Ovary (tissue), 9 donors: ENCODE results near the gene ZCCHC3. TPM values are rescaled to one million over a fixed set of nuclear protein-coding genes. Genes with fewer than 3 reads are reported as not detected.

Source experiments
- DNase-seq, 5 donors: peaks; one replicate each; pipeline ENCODE4 v3.0.0-alpha.2; 2019 to 2020
- H3K27ac ChIP-seq, 2 donors: fragments of 200-600 bp; one replicate each; pipeline versions ENCODE4 v1.5.1 to v1.8.0; 2019 to 2022
- H3K27me3 ChIP-seq: fragments of 200-600 bp; one replicate; pipeline ENCODE4 v1.8.0; 2022
- H3K36me3 ChIP-seq: fragments of 200-600 bp; sonication (generic); one replicate; pipeline ENCODE4 v1.5.1; 2019
- H3K4me1 ChIP-seq: one replicate; pipeline ENCODE4 v1.8.1; 2013; ENCODE audit warnings: mild to moderate bottlenecking, moderate library complexity; ENCODE audit not compliant: insufficient read depth
- H3K4me3 ChIP-seq: fragments of 200-600 bp; sonication (generic); one replicate; pipeline ENCODE4 v1.5.1; 2017
- H3K9me3 ChIP-seq, 2 donors: fragments of 200-600 bp in 1 of 2; sonication (generic) in 1 of 2; one replicate each; pipeline versions ENCODE4 v1.5.1 to v1.8.1; 2013 to 2019; ENCODE audit warnings: mild to moderate bottlenecking in 1 of 2, moderate library complexity in 1 of 2
- EP300 ChIP-seq: sonication (generic); formaldehyde crosslinking; IDR thresholded peaks from one replicate; pipeline ENCODE4 v1.6.1; 2017; ENCODE audit warnings: antibody characterized with exemption
- POLR2A ChIP-seq: fragments of 450-650 bp; IDR thresholded peaks from one replicate; pipeline ENCODE4 v1.6.1; 2017; ENCODE audit warnings: antibody characterized with exemption, mild to moderate bottlenecking, moderate library complexity
- WGBS, 3 donors: extraction: QIAGEN DNeasy Blood & Tissue Kit in 1 of 3; methylation state at CpG; one replicate each; pipeline versions ENCODE4 v1.1.5 to v1.1.7; 2013 to 2017; 5-methylcytosine and 5-hydroxymethylcytosine counted together
- intact Hi-C, 4 donors: fragments of 100-400 bp; cut with DNase I; formaldehyde crosslinking; loops; one replicate each; pipeline versions ENCODE4 v1.11.0 to v1.15.1; 2022 to 2023
- polyA plus RNA-seq, 2 donors: library from polyadenylated mRNA; stranded (reverse); fragments of 200-250 nt in 1 of 2; fragments of 350-450 nt in 1 of 2; fragmentation: Illumina TruSeq in 1 of 2; extraction: RNeasy Lipid Tissue Mini Kit (QIAGEN cat#74804) in 1 of 2; gene quantifications; one replicate each; pipeline ENCODE4 v1.2.3, GENCODE V29; 2013 to 2014
- total RNA-seq, 7 donors: library from RNA; depleted of rRNA in 2 of 7; stranded (reverse); fragments of >200 nt in 2 of 7; fragmentation: NEBNext Ultra II Directional in 3 of 7; extraction: Animal tissue kit (Norgen Biotek cat#: 25700) in 3 of 7; gene quantifications; one replicate each; pipeline versions ENCODE4 v1.1.0 to v1.2.4, GENCODE V29; 2016 to 2023
- TF ChIP-seq, protein P1 (sequence below), 3 donors: fragments of 450-650 bp in 2 of 3; fragments of 200-600 bp in 1 of 3; IDR thresholded peaks; one replicate each; pipeline versions ENCODE4 v1.5.1 to v1.8.0; 2016 to 2022; ENCODE audit warnings: antibody characterized with exemption in 3 of 3, mild to moderate bottlenecking in 1 of 3
- donor health status: DM: no; HTN: no; CAD: no; lungs with moderate emphysema.
- donor health status: DM: no; HTN: no; CAD: no.
- donor health status: Bipolar disorder and iron deficiency.
- donor health status: DM: yes; HTN: yes; CAD: no.
- donor health status: DM: no; HTN: no; CAD: no.
- donor health status: DM: yes; HTN: yes; CAD: no.

The ZCCHC3 gene
- total and polyA plus RNA-seq, 9 donors = 13.6 to 28.1 (median 23.1) TPM

DNA sequence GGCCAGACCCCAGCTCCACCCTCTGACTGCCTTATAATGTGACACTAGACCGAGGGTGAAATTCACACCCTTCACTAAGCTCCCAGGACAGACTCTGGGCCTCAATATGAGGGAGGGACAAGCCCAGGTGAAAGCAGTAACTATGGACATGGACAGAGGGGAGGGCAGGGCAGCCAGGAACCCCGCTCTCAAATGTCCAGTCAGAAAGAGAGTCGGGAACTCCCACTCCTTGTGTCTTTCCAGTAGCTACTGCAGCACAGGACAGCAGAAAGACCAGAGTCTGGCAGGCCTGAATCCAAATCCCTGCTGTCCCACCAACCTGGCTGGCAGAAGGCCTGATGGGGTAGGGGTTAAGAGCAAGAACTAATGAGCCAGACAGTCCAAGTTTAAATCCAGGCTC lies 13.2 kb upstream of the ZCCHC3 start:
- intact Hi-C loops = loop anchor here in 2 of 4 donors (10.0 kb wide), 2 partner anchors 51 to 361 kb away; no protein-coding TSS in a partner anchor
- Histone ChIP-seq H3K36me3 (no peaks in the 10 kb centered on the region), H3K4me3 (no peak overlapping the region), H3K4me1 (no peaks in the 10 kb centered on the region), H3K27me3 (no peaks in the 10 kb centered on the region), H3K27ac (no peak overlapping the region), H3K9me3 (no peaks in the 10 kb centered on the region)
- TF ChIP-seq, protein P1, sequence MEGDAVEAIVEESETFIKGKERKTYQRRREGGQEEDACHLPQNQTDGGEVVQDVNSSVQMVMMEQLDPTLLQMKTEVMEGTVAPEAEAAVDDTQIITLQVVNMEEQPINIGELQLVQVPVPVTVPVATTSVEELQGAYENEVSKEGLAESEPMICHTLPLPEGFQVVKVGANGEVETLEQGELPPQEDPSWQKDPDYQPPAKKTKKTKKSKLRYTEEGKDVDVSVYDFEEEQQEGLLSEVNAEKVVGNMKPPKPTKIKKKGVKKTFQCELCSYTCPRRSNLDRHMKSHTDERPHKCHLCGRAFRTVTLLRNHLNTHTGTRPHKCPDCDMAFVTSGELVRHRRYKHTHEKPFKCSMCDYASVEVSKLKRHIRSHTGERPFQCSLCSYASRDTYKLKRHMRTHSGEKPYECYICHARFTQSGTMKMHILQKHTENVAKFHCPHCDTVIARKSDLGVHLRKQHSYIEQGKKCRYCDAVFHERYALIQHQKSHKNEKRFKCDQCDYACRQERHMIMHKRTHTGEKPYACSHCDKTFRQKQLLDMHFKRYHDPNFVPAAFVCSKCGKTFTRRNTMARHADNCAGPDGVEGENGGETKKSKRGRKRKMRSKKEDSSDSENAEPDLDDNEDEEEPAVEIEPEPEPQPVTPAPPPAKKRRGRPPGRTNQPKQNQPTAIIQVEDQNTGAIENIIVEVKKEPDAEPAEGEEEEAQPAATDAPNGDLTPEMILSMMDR (IDR thresholded peaks at IDR 0.05) = no peak
- TF ChIP-seq POLR2A (no peak), EP300 (no peak)
- 51 to 63% (median 52%) methylated on average over 3 of the region's 3 CpGs for WGBS, 3 donors
- no peak for DNase-seq

DNA sequence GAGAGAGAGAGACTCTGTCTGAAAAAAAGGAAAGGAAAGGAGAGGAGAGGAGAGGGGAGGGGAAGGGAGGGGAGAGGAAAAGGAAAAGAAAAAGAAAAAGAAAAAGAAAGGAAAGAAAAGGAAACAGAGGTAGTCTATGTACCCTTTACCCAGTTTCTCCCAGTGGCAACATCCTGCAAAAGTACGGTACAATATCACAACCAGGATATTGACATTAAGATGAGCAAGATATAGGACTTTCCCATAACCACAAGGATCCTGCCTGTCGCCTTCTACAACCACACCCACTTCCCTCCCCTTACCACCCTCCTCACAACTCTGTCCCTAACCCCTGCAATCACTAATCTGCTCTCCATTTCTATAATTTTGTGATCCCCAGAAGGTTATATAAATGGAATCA lies 10.9 kb upstream of the ZCCHC3 start:
- Histone ChIP-seq H3K4me3 (no peak overlapping the region), H3K9me3 (no peaks in the 10 kb centered on the region), H3K27me3 (no peaks in the 10 kb centered on the region), H3K4me1 (no peaks in the 10 kb centered on the region), H3K36me3 (no peaks in the 10 kb centered on the region), H3K27ac (no peak overlapping the region)
- intact Hi-C loops = loop anchor here in 2 of 4 donors (10.0 kb wide), 2 partner anchors 48 to 358 kb away; no protein-coding TSS in a partner anchor
- WGBS, 3 donors = 78 to 95% (median 90%) methylated on average over 2 of the region's 2 CpGs
- DNase-seq = no peak
- TF ChIP-seq EP300 = no peak
- TF ChIP-seq POLR2A = no peak
- TF ChIP-seq, protein P1 (IDR thresholded peaks at IDR 0.05) = no peak

DNA sequence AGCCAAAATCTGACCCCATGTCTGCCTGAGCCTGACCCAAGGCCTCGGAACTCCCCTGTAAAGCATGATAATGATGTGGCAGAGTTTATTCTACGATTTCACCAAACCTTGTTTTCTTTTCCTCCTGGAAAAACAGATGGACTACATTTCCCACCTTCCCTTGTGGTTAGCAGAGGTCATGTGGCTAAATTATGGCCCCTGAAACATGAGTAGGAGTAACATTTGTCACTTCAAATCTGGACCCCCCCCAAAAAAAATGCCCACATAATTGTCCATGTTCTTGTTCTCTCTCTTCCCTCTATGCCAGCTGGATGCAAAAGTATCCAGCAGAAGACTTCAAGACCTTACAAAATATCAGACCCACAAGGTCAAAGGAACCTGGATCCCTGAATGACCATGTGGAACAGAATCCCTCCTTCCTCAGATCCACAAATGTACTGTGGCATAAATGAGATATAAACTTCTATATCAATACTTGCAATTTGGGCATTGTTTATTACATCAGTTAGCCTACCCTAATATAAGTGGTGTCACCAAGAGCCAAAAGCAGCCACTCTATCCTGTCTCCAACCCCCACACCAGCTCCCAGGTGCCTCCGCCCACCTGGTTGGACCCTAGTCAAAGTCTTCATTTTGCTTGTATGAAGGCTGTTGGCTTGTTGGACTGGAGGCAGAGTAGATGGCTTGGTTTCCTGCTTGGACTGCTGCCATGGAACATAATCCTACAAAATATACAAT lies 8.2 kb upstream of the ZCCHC3 start:
- Histone ChIP-seq H3K4me1 (no peaks in the 10 kb centered on the region), H3K36me3 (no peaks in the 10 kb centered on the region), H3K4me3 (no peak overlapping the region), H3K27ac (no peak overlapping the region), H3K9me3 (no peaks in the 10 kb centered on the region), H3K27me3 (no peaks in the 10 kb centered on the region)
- intact Hi-C loops = loop anchor here in 2 of 4 donors (10.0 kb wide), 2 partner anchors 46 to 356 kb away; no protein-coding TSS in a partner anchor
- 78 to 97% (median 84%) methylated on average over 3 of the region's 3 CpGs for WGBS, 3 donors
- TF ChIP-seq EP300 (no peak), POLR2A (no peak)
- TF ChIP-seq, protein P1 (IDR thresholded peaks at IDR 0.05) = no peak
- DNase-seq = no peak

DNA sequence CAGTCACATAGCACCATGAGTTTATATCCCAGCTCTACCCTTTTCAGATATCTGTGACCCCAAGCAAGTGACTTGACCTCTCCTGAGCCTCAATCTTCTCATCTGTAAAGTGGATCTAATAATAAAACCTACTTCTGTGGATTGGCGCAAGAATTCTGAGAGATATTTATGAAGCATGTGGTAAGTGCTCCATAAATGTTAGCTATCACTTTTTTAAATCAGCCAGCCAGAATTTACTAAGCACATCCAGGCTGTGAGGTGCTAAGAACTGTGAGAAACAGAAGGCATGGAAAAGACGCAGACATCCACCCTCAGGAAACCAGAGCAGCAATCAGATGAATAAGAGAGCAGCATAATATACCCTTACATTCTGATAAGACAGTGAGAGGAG lies 7.7 kb upstream of the ZCCHC3 start:
- peak overlapping the region in 1 of 2 donors; percentile 11 for H3K27ac ChIP-seq
- H3K4me1 ChIP-seq = no peaks in the 10 kb centered on the region
- 39 to 45% (median 43%) methylated on average over 2 of the region's 2 CpGs for WGBS, 3 donors
- TF ChIP-seq POLR2A (no peak), EP300 (no peak)
- TF ChIP-seq, protein P1 (IDR thresholded peaks at IDR 0.05) = no peak
- no peak for DNase-seq
- no peaks in the 10 kb centered on the region for H3K36me3 ChIP-seq
- peak overlapping the region; percentile 66 for H3K4me3 ChIP-seq
- no peaks in the 10 kb centered on the region for H3K27me3 ChIP-seq
- H3K9me3 ChIP-seq = no peaks in the 10 kb centered on the region
- intact Hi-C loops = loop anchor here in 2 of 4 donors (10.0 kb wide), 2 partner anchors 45 to 355 kb away; no protein-coding TSS in a partner anchor
